NCI-H748 (cell line): Measurements from ENCODE around the gene HOXA10.

ENCODE experiments used
- DNase-seq: peaks from one replicate; lab custom pipeline; 2025; ENCODE audit not compliant: unreplicated experiment; lab: John Stamatoyannopoulos, UW

The HOXA10 gene

GRCh38 chr7:27203964-27204594, 30.0 kb upstream of the HOXA10 start:
- no peak for DNase-seq

DNA sequence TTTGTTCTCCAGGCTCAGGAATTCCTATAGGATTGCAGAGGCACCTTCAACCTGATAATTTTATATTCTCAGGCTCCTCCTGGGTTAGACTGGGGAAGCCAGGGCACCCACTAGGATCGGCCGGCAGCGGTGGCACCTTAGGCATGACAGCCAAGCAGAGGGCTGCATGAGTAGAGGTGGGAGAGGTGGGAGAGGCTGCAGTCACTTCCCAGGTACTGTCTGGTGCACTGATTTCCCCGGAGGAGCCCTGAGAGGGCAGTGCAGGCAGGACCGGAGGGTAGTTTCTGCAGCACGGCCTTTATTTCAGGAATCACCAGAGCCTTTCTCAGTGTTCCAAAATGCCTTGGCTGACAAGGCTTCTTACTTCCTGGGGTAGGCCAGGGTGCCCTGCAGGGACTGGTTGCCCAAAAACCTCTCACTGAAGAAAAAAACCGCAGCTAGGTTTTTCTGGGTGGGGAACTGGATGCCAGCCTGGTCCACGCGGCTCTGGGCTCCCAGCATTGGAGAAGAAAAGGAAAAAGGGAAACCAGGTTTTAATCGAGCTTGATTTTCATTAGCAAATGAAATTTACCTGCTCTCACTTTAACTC, 29.3 kb upstream of the HOXA10 start:
- no peak for DNase-seq

- no peak for DNase-seq
These were observed 28.7 kb upstream of the HOXA10 start for GRCh38 chr7:27202862-27203134.

- DNase-seq, result no peak
These were observed 28.1 kb upstream of the HOXA10 start for GRCh38 chr7:27202018-27202861.

- no peak for DNase-seq
These were observed 27.5 kb upstream of the HOXA10 start for GRCh38 chr7:27201580-27202017.

DNA sequence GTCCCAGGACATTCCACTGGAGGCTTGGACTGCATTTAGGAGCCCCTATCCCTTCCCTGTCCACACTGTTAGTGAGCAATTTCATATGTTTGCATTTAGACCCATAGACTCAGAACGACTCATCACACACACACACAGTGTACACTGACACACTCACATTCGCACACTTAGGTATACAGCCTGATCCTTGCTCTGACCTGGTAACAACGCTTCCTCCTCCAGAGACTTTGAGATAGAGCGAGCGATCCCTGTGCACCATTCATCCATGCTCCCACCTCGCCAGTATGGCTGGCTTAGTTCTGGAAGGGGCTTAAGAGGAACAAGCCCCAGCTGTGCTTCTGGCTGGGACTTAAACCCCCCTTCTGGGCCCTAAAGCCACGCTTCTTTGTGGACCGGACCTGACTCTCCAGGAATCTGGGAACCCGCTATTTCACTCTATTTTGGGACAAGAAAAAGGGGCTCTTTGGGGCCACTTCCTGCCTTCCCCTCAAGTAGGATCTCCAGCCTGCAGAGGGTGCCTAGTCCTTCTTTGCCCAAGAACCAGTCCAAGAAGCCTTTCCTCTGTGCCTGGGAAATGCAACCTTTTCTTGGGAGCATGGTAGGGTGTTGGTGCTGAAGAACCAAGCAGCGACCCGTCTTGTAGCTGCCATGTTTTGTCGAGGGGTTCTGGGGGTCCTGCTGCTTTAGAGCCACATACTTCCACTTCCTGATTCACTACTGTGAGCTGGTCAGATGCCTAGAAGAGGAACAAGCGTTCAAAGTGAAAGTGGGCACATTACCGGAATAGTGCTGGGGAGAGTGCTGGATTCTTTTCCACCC, 26.9 kb upstream of the HOXA10 start:
- DNase-seq, result peak; percentile 35

DNA sequence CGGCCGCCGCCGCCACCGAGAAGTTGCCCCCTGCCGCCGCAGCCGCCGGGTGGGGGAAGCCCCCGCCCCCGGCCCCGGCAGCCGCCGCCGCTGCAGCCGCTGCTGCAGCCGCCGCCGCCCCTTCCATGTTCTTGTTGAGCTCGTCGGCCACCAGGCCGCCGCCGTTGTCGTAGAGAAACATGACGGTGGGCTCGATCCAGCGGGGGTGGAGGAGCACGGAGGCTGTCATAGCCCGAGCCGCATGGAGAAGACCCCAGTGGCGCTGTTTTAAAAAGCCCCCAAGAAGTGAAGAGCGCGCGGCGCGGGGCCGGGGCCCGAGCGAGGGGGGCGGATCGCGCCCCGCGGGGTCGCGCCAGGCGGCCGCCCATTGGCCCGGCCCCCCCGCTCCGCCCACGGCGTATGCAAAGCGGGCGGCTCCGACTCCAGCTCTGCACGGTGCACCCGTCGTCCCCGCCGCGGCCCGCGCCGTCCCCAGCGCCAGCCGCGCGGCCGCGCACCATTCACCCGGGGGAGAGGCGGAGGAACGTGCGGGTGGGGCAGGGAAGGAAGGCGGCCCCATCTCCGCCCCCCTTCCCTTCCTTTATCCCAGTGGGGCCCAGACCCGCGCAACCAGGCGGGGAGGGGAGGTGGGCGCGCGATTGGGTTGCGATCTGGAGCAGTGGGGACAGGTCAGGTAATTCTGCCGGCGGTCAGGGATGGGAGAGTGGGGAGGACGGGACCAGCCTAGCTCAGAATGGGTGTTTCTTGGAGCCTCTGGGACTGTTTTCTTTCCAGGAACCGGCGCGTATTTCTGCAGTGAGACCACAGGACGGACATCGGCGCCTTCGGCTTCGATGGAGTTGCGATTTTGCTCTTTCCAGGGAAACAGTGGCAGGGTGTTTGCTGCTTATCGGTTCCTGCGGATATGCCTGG, 26.0 kb upstream of the HOXA10 start, which contains the start of gene HOXA13:
HOXA13 (minus strand) TSS at position 243 of the 912 bp plus-strand sequence; CDS start at position 229, 14 bp downstream.
- DNase-seq, result peak; percentile 87

GRCh38 chr7:27198871-27199801, 25.0 kb upstream of the HOXA10 start:
- DNase-seq, result peak; percentile 68

- DNase-seq, result peak; percentile 50
These were observed 24.2 kb upstream of the HOXA10 start for GRCh38 chr7:27198138-27198841.

DNA sequence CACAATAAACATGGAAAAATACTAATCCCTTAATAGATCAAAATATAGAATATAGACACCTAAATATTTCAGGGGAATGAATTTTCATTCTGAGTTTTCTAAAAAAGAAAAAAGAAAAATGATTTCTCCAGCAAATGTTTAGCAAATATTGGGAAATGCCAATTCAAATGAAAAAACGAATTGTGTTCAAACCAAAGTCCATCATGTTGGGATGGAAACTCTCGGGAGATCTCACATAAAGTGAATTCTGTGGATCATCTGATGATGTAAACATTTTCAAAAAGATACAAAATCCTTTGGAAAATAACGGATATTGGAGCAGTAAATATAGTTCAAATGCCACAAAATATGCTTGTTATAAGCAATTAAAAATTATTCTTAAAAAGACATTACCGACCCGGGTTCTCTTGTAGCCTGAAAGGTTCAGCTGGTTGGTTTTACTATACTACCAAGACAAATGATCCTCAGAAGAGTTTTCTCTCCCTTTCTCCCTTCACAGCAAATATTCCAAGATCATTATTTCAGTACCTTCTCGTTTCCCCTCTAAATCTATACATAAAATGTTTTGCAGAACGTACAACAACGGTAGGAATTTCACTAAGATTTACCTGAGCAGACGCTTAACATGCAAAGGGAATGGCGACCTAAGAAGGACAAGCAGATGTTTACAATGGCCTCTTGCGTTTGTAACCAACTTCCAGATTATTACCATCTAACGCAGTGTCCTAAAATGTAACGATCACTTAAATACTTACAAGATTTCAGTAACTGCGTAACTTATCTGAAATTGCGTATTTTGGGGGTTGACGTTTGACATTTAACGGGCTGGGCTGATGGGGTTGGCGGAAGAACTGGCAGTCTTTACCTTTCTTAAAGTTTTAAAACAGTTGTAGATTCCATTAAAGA, 23.3 kb upstream of the HOXA10 start:
- peak; percentile 11 for DNase-seq

- peak; percentile 71 for DNase-seq
These were observed 22.2 kb upstream of the HOXA10 start for GRCh38 chr7:27196287-27196767.

- no peak for DNase-seq
These were observed 20.7 kb upstream of the HOXA10 start for GRCh38 chr7:27194686-27195379.

- no peak for DNase-seq
These were observed 19.9 kb upstream of the HOXA10 start for GRCh38 chr7:27194002-27194352.

GRCh38 chr7:27193335-27194001, 19.3 kb upstream of the HOXA10 start:
- no peak for DNase-seq

- DNase-seq, result no peak
These were observed 18.6 kb upstream of the HOXA10 start for GRCh38 chr7:27192546-27193334.
